Measurements from ENCODE around the gene STAB2.

DNA sequence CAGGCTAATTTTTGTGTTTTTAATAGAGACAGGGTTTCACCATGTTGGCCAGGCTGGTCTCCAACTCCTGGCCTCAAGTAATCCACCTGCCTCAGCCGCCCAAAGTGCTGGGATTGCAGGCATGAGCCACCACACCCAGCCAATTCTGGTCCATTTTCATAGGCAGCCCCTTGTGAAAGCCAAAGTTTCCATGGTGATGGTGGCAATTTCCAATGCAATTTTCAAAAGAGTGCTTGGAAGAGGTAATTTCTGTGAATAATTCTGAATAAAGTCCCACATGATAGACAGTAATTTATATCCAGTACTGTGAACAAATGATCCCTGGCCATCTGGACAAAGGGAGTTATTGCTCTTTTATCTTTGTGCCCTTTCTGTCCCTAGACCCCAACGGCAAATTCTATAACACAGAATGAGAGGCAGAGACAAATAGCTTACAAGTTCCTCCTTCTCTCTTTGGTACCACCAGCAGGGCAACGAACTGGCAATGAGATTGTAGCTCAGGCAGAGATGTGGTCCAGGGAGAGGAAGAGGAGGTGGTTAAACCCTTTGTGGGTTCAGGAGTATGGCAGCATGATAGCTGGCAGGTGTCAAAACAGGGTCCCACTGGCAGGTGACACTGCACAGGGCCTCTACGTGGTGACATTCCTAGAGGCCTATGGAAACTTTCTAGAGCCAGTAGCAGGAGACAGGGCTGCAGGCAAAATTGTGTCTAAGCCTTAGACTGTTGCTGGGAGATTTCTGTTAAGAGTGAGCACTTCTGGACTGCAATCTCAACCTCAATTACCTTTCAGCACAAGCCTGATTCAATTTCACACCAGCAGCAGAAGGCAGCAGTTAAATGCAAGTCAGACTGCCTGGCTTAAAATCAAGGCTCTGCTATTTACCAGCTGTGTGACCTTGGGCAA lies 207.5 kb downstream of the STAB2 start:
- TF ChIP-seq, protein P1, sequence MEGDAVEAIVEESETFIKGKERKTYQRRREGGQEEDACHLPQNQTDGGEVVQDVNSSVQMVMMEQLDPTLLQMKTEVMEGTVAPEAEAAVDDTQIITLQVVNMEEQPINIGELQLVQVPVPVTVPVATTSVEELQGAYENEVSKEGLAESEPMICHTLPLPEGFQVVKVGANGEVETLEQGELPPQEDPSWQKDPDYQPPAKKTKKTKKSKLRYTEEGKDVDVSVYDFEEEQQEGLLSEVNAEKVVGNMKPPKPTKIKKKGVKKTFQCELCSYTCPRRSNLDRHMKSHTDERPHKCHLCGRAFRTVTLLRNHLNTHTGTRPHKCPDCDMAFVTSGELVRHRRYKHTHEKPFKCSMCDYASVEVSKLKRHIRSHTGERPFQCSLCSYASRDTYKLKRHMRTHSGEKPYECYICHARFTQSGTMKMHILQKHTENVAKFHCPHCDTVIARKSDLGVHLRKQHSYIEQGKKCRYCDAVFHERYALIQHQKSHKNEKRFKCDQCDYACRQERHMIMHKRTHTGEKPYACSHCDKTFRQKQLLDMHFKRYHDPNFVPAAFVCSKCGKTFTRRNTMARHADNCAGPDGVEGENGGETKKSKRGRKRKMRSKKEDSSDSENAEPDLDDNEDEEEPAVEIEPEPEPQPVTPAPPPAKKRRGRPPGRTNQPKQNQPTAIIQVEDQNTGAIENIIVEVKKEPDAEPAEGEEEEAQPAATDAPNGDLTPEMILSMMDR (IDR thresholded peaks at IDR 0.05): no peak
- no peak for TF ChIP-seq YY1 (IDR thresholded peaks at IDR 0.05; ENCODE audit: low read depth)
- no peak for TF ChIP-seq ELF1 (IDR thresholded peaks at IDR 0.05)
- no peak for TF ChIP-seq TAF1 (IDR thresholded peaks at IDR 0.05; ENCODE audit: borderline replicate concordance, low read depth, low read length)
- TF ChIP-seq, protein P2, sequence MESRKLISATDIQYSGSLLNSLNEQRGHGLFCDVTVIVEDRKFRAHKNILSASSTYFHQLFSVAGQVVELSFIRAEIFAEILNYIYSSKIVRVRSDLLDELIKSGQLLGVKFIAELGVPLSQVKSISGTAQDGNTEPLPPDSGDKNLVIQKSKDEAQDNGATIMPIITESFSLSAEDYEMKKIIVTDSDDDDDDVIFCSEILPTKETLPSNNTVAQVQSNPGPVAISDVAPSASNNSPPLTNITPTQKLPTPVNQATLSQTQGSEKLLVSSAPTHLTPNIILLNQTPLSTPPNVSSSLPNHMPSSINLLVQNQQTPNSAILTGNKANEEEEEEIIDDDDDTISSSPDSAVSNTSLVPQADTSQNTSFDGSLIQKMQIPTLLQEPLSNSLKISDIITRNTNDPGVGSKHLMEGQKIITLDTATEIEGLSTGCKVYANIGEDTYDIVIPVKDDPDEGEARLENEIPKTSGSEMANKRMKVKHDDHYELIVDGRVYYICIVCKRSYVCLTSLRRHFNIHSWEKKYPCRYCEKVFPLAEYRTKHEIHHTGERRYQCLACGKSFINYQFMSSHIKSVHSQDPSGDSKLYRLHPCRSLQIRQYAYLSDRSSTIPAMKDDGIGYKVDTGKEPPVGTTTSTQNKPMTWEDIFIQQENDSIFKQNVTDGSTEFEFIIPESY (IDR thresholded peaks at IDR 0.05; ENCODE audit: borderline replicate concordance, low read depth): no peak
- no peak for TF ChIP-seq POLR2AphosphoS5 (IDR thresholded peaks at IDR 0.05; ENCODE audit: low read depth, low read length)
- no peak for TF ChIP-seq JUND (IDR thresholded peaks at IDR 0.05)
- TF ChIP-seq FOXJ3 (CRISPR knock-in tag; IDR thresholded peaks at IDR 0.05): no peak
- TF ChIP-seq MXI1 (IDR thresholded peaks at IDR 0.05; ENCODE audit: low read depth, low read length): no peak
- no peak for TF ChIP-seq SIN3A (IDR thresholded peaks at IDR 0.05; ENCODE audit: borderline replicate concordance, low read depth, low read length)

All from SK-N-SH (cell line).